HG03521 (cell line): ENCODE measurements around the gene WDR62.
"Not testable (repeated sequence)": the region's sequence is repeated elsewhere in the genome, so short reads cannot be mapped to it uniquely, and the experiment has no call there.

Experiments
- ATAC-seq: cut with Tn5 transposase; IDR thresholded peaks from one replicate; pipeline ENCODE4 v1.9.1; 2021; ENCODE audit warnings: mild to moderate bottlenecking, moderate library complexity; ENCODE audit not compliant: unreplicated experiment

WDR62 gene

GRCh38 chr19:36106991-36107390, 52.3 kb downstream of the WDR62 start:
- no peak for ATAC-seq

- ATAC-seq, result no peak
Observed at GRCh38 chr19:36108684-36109083, 54.0 kb downstream of the WDR62 start.

- ATAC-seq, result no peak
Observed at GRCh38 chr19:36110487-36111199, 55.9 kb downstream of the WDR62 start, which contains the start of gene OVOL3. Gene OVOL3, plus strand, starts transcription at chr19:36111143. Its CDS starts 60 bp downstream, at chr19:36111203.

DNA sequence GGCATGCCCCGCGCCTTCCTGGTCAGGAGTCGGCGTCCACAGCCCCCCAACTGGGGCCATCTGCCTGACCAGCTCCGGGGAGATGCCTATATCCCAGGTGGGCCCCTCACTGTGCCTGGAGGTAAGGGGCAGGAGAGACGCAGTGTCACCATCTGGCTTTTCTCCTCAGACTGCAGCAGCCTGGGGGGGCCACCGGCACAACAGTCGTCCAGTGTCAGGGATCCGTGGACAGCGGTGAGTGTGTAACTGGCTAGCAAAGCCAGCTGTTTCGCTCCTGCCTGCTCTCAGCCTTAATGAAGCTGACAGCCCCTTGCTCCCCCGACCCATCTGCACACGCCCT, 56.5 kb downstream of the WDR62 start:
- ATAC-seq, result no peak

GRCh38 chr19:36112678-36113077, 58.0 kb downstream of the WDR62 start:
- ATAC-seq, result no peak

DNA sequence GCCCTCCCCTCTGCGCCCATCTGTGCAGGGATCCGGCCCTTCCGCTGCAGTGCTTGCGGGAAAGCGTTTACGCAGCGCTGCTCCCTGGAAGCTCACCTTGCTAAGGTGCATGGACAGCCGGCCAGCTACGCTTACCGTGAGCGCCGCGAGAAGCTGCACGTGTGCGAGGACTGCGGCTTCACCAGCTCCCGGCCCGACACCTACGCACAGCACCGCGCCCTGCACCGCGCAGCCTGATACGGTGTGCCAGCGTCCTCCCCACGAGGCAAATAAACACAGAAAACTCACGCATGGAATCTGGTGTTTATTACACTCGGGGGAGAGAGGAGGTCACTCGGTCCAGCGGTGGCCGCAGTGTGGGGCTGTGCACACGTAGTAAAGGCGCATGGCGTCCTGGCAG, 58.7 kb downstream of the WDR62 start:
- ATAC-seq, result no peak

GRCh38 chr19:36113894-36114720, 59.4 kb downstream of the WDR62 start:
- ATAC-seq, result no peak

GRCh38 chr19:36114721-36115452, 60.2 kb downstream of the WDR62 start, which contains the start of gene POLR2I:
Gene POLR2I, minus strand, starts transcription at chr19:36114875. Its CDS starts 19 bp downstream, at chr19:36114856.
- peak; percentile 81 for ATAC-seq

DNA sequence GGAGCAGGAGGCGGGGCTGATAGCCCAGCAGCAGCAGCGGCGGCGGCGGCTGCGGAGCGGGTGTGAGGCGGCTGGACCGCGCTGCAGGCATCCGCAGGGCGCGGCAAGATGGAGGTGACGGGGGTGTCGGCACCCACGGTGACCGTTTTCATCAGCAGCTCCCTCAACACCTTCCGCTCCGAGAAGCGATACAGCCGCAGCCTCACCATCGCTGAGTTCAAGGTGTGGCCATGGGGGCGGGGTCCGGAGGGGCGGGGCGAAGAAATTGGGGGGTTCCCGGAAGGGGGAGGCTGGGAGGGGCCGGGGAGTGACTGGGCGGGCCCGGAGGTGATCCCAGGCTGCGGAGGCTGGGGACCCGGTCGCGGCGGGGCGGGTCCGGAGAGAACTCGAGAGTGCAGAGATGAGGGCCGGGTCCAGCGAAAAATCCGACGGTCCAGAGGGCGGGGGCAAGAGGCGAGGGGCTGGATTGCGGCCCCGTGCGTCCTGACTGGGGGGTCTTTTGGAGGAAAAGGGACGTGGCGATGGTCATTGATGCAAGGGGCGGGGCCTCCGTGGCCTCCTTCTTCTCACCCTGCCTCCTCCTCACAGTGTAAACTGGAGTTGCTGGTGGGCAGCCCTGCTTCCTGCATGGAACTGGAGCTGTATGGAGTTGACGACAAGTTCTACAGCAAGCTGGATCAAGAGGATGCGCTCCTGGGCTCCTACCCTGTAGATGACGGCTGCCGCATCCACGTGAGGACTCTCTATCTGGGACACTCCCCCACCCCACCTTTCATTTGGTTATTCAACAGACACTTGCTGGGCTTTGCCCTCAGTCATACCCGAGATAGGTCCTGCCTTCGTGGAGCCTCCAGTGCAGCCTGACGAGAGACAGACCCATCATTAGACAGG, 61.0 kb downstream of the WDR62 start, which contains the start of gene TBCB:
TSS of gene TBCB (plus strand) at position 16 of the 891 bp plus-strand sequence. CDS start at position 109, 93 bp downstream.
- no peak for ATAC-seq

DNA sequence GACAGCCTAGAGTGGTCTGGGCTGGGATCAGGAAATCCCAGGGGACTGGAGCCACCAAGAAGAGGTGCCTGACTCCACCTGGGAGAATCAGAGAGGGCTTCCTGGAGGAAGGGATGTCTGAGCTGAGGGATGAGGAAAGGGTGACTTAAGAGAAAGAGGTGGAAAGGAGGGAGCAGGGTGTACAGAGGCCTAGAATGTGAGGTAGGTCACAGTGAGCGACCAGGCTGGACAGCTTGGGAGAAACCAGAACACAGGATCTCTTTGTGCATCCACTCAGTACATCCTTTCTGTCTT, 61.6 kb downstream of the WDR62 start:
- no peak for ATAC-seq

- no peak for ATAC-seq
Observed at GRCh38 chr19:36120092-36120983, 65.6 kb downstream of the WDR62 start.

GRCh38 chr19:36120984-36121358, 66.3 kb downstream of the WDR62 start:
- ATAC-seq, result no peak

DNA sequence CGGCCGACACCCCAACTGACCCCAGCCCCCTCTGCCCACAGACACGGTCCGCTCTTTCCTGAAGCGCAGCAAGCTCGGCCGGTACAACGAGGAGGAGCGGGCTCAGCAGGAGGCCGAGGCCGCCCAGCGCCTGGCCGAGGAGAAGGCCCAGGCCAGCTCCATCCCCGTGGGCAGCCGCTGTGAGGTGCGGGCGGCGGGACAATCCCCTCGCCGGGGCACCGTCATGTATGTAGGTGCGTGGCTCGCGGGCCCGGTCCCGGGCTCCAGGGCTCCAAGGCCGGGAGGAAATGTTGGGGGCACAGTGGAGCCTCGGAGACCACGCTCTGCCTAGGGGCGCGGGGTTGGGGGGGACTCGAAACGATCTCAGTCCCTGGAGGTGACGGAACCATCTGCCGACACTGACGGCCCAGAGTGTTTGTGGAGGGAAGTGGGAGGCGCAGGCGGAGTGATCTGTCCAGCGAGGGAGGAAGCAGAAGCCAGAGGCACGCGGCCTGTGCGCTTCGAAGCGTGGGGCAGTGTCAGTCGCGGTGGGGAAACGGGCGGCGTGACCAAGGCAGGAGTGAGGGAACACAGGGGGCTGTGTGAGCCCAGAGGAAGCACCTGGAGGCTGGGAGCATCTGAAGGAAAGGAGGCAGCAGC, 66.9 kb downstream of the WDR62 start:
- no peak for ATAC-seq

- ATAC-seq, result no peak
Observed at GRCh38 chr19:36125557-36125956, 70.9 kb downstream of the WDR62 start.

DNA sequence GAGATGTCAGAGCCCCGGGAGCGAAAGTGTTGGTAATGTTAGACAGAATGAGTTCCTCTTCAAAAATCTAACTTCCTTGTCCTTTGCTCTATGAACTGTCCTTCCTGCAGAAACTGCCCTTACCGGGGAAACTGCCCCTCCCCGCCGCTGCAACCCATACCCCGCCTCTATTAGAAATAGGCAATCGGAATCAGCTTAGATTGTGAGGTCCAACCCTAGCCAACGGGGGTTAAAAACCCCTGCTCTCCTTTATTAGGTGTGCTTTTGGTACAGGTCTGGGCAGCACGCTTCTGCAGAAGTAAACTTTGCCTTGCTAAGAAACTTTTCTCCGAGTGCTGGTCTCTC, 73.7 kb downstream of the WDR62 start:
- no peak for ATAC-seq

- ATAC-seq, result not testable (repeated sequence)
Observed at GRCh38 chr19:36131221-36131620, 76.5 kb downstream of the WDR62 start.

DNA sequence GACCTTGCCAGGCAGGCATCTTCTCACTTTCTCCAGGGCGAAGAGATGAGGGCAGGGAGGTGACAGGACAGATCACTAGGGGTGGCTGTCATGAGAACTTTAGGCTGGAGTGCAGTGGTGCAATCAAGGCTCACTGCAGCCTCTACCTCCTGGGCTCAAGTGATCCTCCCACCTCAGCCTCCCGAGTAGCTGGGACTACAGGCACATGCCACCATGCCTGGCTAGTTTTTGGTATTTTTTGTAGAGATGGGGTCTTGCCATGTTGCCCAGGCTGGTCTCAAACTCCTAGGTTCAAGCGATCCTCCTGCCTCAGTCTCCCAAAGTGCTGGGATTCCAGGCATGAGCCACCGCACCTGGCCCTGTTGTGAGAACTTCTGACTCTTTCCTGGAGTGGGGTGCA, 80.2 kb downstream of the WDR62 start:
- ATAC-seq, result not testable (repeated sequence)

- ATAC-seq, result no peak
Observed at GRCh38 chr19:36136964-36137686, 82.4 kb downstream of the WDR62 start.

DNA sequence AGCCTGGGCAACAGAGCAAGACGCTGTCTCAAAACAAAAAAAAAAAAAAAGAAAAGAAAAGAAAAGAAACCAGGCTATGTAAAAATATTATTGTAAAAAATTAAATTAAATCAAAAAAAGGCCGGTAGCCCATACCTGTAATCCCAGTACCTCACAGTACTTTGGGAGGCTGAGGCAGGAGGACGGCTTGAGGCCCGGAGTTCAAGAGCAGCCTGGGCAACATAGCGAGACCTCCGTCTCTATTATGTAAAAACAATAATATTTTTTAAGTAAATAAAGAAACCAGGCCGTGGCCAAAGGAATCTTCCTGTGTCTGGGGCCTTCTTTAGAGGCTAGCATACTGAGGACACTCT, 84.4 kb downstream of the WDR62 start:
- no peak for ATAC-seq
